ELF-1 (cell line): Measurements from ENCODE around the gene CAMK2N1.
A peak's percentile ranks its signal among the peaks of the same experiment; 100 is the strongest.
"Not testable (repeated sequence)": the region's sequence is repeated elsewhere in the genome, so short reads cannot be mapped to it uniquely, and the experiment has no call there.

Source experiments
- DNase-seq: peaks from one replicate; pipeline ENCODE4 v3.0.0-alpha.2; 2016; ENCODE audit warnings: low read depth, low spot score

Gene CAMK2N1

DNA sequence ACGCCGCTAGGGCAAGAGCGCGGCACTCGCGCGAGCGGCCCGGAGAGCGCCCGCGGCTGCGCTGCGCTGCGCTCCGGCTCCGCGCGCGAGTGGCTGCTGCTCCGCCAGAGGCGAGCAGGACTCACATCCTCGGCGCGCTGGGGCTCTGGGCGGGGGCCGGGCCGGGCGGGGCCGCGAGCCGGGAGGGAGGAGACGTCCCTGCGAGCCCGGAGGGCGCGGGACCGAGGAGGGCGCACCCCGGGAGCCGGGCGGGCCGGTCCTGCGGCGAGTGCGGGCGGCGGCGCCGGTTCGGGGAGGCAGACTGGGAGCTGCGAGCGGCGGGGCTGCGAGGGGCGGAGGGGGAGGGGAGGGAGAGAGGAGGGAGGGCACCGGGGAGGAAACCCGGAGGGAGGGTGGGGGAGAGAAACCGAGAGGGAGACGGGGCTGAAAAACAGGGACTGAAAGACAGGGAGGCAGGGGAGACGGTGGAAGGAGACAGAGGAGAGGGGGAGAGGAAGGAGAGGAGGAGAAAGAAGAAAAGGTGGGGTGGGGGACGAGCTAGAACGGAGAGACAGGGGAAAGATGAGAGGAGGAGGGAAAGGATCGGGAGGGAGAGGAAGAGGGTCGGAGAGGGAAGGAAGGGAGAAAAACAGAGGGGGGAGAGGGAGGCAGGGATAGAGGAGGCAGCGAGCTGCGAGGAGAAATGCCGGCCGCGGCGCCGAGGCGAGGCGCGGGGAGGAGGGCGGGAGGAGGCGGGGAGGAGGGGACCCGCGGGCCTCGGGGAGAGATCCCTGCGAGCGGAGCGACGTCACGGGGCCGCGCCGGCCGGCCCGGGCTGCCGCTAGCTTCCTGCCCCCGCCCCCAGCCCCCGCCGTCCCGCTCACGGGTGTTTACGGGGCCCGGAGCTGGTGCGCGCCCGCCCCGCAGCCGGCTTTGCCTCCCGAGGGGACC, at the start of gene CAMK2N1:
Gene CAMK2N1 (minus strand): TSS at position 684 of the 930 bp plus-strand sequence. CDS start 831 bp downstream, outside the sequence.
- peak; percentile 39 for DNase-seq

DNA sequence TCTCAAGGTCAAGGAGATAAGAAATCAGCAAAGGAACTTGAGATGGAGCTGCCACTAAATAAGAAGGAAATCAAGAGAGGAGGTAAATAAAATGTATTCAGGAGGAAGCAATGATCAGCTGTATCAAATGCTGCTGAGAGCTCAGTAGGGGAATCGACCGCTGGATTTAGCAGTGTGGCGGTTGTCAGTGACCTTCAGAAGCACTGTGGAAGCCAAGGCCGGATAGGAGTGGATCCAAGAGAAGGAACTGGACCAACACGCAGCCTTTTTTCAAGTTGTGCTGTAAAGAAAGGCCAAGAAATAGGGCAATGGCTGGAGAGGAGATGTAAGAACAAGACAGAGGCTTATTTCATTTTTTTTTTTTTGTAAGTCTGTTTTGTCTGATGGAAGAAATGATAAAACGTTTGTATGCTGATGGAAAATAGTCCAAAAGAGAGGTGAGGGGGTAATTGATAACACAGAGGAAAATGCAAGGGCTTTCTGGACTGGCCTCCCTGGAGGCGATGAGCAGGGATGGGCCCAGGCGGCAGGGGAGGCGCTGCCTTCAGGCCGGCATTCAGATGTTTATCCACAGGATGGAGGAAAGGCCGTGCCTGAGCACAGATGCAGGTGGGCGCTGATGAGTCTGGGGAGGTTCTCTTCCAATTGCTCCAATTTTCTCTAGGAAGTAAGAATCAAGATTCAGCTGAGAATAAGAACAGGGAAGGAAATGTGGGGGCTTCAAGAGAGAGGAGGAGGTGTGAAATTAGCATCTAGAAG, 48.8 kb upstream of the CAMK2N1 start:
- no peak for DNase-seq

DNA sequence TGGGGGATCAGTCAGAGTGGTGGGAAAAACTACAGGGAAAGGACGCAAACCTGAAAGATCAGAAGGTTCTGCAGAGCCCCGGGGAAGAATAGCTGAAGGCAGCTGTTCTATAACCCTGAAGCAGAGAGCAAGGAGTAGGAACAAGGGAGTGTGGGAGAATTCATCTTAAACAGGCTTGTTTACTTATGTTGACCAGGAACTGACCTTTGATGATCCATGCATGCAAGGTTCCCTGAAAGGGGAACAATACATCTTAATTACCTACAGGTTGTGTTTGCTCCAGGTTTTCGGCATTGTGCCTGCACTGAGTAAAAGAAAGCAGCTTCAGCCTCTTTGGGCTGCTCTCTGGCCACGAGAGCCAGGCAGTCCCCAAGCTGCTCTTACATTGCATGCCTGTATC, 47.6 kb upstream of the CAMK2N1 start:
- peak; percentile 17 for DNase-seq

DNA sequence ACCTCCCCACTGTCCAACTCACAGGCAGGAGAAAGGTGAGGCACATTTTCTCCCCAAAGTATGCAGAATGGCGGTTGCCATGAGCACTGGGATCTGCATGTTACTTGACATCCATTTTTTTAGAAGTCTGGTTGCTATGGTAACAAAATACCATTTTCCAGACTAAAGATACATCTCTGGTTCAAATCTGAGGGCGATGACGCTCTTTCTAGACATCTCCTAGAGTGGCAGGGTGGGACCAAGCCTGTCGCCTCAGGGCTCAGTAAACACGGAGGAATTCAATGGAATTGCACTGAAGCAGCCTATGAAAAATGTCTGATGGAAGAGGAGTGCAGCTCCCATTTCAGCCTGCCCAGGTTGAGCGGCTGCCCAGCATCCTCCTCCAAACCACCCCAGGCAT, 44.9 kb upstream of the CAMK2N1 start:
- DNase-seq, result no peak

DNA sequence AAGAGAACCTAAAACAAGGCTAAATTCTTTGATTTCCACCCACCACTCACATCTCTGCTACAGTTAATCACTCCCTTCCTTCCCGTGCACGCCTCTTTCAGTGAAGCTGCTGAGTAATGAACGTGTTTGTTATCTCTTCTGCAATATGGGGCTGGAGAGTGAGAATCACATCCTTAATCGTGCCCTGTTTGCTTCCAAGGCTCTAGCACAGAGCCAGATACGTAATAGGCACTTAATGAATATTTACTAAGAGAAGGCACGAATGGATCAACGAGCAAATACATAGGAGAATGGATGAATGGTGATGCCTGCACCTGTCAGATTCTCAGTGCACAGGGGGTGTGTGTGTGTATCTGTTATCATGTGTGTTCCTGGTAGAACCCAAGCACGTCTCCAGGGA, 44.3 kb upstream of the CAMK2N1 start:
- no peak for DNase-seq

DNA sequence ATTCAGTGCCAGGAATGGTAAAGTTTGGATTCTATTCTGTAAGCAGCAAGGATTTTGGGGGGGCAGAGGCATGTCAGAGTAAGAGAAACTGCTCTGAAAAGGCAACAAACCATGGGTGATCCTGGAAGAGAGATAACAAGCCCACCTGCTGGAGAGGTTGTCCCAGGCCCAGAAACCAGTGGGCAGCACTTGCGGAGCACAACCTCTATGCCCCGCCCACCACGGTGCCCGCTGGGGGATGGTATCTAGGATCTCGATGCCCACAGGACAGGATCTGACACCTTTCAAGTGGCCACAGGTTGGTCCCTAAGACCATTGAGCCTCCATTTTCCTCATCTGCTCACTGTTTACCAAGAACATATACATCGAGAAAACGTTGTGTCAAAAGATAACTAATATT, 42.2 kb upstream of the CAMK2N1 start:
- no peak for DNase-seq

DNA sequence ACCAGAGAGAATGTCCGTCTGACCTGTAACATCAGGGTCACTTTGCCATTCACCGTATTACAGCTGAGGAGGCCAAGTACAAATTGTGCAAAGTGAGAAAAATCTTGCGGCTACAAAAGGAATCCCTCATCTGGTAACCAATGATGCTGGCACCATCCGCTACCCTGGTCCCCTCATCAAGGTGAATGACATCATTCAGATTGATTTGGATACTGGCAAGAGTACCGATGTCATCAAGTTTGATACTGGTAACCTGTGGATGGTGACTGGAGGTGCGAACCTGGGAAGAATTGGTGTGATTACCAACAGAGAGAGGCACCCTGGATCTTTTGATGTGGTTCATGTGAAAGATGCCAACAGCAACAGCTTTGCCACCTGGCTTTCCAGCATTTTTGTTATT, 40.3 kb upstream of the CAMK2N1 start:
- no peak for DNase-seq

DNA sequence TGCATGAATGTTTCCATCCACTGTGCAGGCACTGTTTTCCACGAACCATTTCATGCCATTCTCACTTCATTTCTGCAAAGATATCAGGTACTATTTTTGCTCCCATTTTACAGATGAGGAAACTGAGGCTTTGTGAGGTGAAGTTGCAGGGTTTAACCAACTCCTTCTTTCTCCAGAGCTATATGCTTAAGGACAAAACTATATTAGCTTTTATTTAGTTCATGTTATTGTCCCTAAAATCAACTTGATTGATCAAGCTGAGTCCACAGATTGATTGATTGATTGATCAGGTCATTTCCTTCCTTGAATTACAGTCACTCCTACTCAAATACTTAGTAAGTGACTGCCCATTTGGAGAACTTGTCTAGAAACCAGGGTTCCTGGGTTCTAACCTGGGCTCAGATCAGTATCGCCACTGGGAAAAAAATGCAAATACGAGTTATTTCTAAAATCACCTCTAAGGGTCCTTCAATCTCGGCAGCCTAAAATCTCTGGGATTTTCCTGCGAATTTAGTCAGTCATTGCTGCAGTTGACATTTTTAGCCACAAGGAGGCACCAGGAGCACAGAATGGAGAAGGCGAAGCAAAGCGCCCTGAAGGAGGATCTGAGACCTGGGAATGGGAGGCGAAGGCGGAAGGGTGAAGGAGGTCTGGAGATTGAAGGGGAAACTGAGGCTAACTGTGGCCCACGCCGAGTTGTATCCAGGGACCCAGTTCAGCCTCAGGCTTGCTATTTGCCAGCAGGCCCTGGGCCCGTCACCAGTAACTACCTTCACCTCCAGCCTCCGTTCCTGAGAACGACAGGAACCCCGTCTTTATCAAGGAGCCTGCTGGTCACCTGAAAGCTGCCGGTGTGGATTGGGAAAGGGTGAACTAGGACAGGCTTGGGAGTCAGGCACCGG, 36.2 kb upstream of the CAMK2N1 start:
- DNase-seq, result peak; percentile 87

DNA sequence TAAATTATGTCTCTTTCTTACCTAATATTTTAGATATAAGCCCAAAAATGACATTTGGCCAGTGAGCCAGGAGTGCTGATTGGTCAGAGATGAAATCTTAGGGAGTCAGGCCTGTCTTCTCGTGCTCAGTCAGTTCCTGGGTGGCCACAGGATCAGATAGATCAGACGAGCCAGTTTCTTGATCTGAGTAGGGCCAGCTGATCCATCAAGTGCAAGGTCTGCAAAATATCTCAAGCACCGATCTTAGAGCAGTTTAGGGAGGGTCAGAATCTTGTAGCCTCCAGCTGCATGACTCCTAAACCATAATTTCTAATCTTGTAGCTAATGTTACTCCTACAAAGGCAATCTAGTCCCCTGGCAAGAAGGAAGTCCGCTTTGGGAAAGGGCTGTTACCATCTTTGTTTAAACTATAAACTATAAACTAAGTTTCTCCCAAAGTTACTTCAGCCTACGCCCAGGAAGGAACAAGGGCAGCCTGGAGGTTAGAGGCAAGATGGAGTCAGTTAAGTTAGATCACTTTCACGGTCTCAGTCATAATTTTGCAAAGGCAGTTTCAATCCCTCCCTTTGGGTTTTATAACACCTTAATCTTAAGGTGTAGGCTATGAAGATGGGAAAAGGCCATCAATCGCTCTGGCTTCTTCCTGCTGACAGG, 33.7 kb upstream of the CAMK2N1 start:
- DNase-seq, result not testable (repeated sequence)

DNA sequence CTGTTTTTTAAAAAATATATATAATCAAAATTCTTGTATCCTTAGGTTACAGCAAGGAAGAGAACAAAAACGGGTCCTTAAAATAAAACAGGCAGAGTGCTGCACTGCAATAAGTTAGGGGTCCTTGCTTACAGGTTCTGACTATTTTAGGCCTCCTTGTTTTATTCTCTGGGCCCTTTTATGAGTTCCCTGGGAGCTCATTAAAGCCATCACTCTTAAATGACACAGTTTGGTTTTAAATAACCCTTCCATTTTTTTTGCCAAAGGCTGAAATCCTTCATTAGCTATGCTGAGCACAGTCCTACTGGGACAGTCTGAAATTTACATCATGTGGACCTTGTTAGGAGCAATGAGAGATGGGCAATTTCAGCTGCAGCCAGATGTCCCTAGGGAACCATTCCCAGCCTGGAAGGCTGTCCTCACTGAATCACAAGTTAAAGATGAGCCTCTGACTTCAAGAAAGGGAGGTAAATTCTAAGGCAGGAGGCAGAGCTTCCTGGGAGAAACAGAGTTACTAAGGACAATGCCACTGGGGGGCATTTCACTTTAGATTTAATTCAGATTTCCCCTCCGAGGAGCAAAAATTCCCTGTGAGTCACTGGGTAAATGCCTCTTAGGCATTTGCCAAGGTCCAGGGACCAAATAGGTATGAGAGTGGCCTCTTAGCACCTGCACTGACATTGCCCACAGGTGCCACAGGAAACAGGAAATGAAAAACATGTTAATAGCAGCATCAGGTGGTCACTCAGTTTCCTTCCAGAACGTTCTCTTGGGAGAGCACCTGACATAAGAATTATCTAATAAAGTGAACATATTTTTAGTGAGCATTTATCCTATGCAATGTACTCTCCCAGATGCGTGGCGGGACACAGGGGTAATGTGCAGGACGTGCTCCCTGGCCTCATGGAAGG, 25.8 kb upstream of the CAMK2N1 start:
- no peak for DNase-seq

DNA sequence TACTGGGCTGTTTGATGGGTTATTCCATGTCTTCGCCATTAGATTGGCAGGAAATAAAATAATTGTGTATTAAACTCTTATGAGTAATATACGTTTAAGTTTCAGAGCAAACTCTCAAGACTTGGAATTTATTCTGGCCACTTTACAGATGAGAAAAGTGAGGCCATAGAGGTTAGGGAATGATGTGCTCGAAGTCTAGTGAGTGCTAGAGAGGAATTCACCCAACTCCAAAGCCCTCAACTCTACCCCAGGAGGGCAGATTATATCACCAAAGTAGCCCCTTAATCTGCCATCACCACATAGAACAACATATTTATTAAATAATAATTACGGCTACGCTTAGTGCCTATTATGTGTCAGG, 22.4 kb upstream of the CAMK2N1 start:
- DNase-seq, result no peak

DNA sequence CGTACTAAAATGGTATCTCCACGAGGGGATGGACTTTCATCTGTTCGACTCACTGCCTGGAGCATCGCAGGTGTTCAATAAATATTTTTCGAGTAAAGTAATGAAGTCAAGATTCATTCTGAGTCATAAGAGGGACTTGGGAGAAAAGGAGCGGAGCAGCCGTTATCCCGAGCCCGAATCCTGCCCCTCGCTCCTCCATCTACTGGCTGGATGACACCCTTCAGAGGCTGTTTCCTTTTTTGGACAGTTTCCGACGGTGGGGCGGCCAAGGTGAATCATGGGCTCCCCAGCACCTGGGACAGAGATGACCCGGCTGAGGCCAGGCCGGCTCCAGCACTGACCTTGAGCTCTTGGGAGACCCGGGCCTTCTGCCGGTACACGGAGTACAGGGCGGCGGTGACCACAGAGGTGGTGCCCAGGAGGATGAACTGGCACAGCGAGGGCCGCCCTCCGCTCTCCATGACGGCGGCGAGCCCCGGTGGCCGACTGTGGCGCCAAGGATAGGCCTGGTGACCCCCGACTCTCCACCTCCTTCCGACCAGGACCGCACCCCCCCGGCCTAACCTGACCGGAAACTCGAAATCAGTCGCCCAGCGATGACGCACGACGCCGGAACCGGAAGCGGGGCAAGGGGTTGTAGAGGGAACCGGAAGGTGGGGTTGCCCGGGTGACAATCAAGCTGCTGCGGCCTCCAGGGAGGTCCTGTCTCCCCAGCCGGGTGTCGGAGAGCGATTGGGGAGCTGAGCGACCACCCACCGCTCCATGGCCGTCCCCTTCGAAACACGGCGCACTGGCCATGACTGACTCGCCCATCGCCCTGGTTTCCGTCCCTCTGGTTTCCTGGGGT, 21.8 kb upstream of the CAMK2N1 start, which contains the start of gene MUL1:
Gene MUL1 (minus strand): TSS at position 588 of the 847 bp plus-strand sequence. CDS start 127 bp downstream, at position 461.
- peak; percentile 94 for DNase-seq

DNA sequence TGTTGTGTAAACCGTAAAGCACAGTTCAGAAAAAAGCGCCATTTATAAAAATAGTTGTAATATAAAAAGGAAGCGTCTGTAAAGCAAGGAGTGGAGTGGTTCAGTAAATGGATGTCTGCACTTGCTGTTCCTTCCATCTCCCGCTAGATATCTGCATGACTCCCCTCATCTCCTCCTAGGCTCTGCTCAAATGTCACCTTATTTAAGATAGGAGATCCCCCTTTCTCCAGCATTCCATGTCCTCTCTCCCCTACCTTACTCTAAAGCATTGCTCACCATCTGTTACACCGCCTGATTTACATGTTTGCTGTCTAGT, 21.2 kb upstream of the CAMK2N1 start:
- no peak for DNase-seq

DNA sequence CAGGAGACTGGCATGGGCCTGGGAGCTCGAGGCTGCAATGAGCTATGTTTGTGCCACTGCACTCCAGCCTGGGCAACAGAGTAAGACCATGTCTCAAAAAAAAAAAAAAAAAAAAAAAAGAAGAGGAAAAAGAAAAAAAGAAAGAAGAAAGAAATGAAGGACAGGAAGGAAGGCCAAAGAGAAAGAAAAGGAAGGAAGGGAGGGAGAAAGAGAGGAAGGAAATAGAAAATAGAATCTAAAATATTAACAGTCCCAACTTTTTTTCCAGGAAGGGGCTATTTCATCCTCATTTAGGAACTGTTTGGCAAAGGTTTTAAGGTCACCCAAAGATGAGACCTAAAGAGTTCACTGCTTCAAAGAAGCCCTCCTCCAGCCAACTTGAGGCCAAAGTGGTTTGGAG, 19.5 kb upstream of the CAMK2N1 start:
- DNase-seq, result no peak

DNA sequence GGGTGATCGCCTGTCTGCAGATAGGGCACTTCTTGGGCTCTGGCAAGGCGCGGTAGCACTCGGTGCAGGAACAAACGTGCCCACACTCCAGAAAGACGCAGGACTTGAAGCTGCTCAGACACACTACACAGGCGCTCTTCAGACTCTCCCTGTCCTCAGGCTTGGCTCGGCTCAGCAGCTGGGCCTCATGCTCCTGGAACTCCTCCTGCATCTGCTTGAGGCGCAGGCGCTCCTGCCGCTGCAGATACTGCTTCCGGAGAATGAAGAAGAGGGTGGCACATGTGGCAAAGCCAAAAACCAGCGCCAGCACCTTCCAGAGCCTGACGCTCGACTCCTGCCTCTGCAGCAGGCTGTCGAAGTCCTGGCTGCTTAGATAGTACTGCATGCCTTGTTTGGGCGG, 14.7 kb upstream of the CAMK2N1 start:
- DNase-seq, result no peak

DNA sequence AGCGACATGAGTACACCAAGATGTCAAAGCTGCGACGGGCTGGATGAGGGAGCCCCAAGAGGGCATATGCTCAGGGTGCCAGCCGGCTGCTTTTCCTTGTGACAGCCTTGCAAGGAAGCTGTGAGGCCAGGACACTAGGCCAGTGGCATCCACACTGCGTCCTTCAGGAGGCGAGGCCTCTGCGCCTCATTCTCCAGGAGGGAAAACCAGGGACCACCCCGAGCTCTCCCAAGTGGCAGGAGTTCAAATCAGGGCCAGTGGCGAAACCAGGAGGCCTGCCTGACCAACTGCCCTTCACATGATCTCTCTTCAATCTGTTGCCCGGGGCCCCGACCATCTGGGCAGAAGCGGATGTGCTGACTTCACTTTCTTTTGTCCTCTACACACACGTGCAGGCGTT, 13.7 kb upstream of the CAMK2N1 start:
- DNase-seq, result no peak

DNA sequence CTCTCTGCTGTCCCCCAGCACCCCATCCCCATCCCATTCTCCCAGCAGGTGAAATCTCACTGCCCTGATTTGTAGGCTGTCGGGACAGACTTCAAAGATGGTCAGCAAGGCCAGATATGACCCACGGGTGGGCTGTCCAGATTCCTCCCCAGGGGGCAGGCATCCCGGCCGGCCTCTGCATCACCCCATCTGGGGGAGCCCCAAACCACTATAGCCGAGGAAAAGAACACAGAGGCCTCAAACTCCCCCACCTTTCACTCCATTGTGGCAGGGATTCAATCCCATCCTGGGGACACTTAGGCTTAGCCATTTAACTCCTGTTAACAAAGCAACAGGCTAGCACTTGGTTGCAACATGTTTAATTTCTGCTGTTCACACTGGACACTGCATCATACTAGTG, 13.1 kb upstream of the CAMK2N1 start:
- DNase-seq, result no peak

DNA sequence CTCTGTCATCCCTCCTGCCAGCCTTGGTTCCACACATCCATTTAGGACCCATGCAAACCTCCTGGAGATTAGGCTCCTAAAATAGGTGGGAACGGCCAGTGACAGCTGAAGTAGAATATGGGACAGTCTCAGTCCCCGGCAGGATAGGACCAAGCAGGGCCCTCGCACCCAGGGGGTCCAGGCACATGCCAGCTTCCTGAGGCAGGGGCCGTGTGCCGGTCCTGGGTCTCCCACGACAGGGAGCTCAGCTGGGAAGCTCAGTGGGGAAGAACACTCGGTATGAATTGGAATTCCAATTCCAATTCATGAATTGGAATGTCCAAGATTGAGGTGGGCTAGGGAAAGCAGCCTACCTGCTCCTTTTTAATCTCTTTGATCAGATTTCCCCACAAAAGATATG, 12.1 kb upstream of the CAMK2N1 start:
- no peak for DNase-seq

DNA sequence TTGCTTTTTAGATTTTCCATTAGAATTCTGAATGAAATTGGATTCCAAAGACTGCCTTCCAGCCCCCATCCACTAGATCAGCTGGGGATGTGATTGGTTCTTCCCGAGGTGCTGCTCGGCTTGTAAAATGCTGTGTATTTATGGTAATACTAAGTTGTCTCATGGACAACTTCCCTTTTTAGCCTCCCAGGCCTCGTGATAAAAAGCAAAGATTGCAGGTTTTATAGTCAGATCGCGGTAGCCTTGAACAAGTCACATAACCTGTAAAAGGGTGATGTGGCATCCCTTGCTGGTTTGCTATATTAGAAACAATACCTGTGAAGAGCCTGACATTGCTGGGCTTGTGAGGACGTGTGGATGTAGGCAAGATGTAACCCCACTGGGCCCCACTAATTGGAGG, 11.5 kb upstream of the CAMK2N1 start:
- DNase-seq, result no peak
